ENCODE data around the gene SAMD9L.

- TF ChIP-seq FOXM1 (IDR thresholded peaks at IDR 0.05; ENCODE audit: borderline replicate concordance) (no peak), TARDBP (IDR thresholded peaks at IDR 0.05) (no peak)
Observed at GRCh38 chr7:93140582-93141191, 7.5 kb downstream of the SAMD9L start.

Measured in HEK293T (cell line).